Ecto neural progenitor cell (in vitro differentiated cells): ENCODE measurements around the gene MPEG1.

Experiments used
- DNase-seq: peaks from one replicate; pipeline ENCODE4 v3.0.0-alpha.2; 2018; ENCODE audit warnings: low spot score

Gene MPEG1, protein sequence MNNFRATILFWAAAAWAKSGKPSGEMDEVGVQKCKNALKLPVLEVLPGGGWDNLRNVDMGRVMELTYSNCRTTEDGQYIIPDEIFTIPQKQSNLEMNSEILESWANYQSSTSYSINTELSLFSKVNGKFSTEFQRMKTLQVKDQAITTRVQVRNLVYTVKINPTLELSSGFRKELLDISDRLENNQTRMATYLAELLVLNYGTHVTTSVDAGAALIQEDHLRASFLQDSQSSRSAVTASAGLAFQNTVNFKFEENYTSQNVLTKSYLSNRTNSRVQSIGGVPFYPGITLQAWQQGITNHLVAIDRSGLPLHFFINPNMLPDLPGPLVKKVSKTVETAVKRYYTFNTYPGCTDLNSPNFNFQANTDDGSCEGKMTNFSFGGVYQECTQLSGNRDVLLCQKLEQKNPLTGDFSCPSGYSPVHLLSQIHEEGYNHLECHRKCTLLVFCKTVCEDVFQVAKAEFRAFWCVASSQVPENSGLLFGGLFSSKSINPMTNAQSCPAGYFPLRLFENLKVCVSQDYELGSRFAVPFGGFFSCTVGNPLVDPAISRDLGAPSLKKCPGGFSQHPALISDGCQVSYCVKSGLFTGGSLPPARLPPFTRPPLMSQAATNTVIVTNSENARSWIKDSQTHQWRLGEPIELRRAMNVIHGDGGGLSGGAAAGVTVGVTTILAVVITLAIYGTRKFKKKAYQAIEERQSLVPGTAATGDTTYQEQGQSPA

DNA sequence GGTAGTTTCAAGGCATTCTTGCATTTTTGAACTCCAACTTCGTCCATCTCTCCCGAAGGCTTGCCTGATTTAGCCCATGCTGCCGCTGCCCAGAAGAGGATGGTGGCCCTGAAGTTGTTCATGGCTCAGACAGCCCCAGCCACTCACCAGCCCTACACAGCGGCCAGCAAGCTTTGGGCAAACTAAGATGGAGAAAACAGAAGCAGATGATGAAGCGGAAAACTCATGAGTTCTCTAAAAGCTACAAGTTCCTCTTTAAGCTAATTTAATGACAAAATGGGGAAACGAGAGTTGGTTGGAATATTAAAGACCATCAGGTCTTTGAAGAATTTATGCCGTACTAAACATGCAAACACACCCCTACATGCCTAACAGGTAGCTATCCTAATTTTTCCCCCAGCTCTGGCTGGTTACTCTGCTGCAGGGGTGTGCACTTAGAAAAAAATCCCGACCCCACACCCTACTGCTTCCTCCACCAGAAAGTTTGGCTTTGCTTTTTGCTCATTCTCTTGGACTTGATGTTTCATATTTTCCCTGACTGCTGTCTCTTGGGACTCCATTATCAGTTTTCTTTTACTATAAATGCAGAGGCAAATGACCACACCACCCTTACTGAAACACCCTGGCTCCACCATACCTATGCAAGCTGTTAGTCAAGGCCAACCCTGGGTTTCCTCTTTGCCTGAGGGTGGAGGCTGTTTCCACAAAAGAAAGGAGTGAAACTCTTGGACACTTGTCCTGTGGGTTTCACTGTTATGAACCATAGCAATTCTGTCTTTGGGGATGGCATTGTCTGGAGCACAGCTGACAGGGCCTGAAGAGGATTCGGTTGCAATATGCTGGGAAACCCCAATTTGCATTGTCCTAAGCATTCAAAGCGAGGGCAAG lies at the start of gene MPEG1:
Gene MPEG1, minus strand, starts transcription at position 184 of the 888 bp plus-strand sequence. Its CDS starts 62 bp downstream, at position 122.
- no peak for DNase-seq

DNA sequence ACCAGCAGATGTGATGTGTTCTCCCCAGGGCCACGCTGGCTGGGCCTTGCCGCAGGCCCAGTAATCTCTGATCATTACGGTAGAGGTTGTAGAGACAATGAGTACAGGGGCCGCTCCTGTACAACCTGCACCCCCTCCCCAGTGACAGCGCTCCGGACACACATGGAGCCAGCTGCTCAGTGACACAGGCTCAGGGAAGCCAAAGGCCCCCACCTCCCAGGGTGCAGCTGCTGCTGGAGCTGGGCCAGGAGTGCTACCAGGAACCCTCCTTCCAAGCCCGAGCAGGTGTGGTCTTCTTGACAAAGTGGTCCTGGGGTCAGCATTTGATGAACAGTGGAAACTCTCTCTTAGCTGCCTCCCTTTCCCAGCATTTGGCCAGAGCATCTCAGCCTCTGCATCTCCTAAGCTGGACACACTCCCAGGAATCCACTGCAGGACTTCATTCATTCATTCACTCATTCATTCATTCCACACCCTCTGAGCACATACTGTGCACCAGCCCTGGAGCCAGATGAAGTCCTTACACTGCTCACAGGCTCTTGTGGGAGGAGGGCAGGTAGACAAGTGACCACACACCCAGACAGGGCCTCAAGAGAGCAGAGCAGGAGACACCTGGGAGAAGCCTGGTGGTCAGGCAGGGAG lies 49.6 kb upstream of the MPEG1 start:
- DNase-seq, result no peak

DNA sequence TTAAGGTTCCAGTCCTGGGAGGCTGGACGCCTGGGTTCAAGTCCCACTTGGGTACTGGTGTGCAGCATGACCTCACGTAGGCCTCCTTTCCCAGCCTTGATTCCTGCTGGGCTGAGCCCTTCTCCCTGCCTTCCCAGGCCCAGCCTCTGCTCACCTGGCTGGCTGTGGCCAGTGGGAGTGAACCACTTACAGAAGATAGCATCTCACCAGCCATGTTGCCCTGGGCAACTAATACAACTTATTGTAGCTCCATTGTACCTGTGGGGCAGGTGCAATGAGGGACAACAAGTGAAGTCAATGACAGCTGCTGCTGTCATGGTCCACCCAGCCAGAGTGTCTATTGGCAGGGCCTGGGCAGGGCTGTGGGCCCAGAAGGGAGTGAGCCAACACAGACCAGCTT lies 48.4 kb upstream of the MPEG1 start:
- no peak for DNase-seq

DNA sequence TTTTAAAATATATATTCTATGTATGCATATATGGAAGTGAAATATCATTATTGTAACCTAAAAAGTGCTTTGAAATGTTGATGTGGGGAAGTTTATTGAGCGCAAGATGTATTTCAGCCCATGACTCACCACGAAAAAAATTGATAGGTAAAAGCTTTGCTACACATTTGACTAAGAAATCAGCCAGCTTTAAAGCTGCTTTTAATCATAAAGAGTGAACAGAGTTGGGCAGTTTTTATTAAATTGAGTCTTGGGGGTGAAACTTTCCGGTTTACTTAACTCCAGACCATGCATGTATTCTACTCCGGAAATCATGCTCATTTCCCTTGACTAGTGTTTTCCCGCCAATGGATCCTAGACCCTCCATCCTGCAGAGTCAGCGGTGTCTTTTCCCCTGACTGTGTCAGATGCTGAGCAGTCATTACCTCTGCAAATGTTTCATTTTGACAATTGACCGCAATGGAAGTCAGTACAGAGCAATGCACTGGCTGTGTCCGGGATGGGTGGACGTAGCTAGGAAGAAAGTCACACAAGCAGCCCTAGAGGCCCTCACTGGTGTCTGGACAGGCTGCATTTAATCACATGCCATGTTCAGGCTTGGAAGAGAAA lies 47.2 kb upstream of the MPEG1 start:
- DNase-seq, result no peak

DNA sequence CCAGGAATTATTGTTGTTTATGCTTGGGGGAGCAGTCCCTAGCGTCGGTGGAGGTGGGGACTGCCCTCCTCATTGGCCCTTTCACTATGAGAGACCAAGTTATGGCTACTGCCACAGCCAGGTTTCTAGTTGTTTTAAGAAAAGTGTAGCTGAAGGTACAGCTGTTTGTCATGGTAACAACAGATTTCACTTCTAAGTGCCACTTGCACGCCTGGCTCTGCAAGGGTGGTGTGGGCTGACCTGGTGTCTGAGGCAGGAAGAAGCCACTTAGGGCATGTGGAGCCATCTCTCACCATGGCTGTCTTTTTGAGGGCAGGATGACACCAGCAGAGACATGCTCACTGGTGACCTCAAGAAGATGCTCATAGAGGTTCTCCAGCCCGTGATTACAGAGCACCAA lies 46.3 kb upstream of the MPEG1 start:
- no peak for DNase-seq

DNA sequence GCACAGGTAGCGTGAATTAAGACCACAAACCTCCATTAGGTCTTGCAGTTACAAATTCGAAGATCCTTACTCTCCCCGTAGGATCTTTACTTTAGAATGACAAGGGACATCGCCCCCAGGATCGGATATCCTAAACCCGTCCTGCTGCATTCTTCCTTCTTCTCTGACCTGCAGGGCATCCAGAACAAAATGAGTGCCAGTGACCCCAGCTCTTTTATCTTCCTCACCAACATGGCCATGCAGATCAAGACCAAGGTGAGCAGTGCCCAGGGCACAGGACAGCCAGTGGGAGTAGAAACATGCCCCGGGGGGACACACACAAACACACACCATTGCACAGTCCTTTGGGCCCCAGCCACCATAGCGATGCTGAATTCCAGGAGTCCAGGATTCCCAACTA lies 42.6 kb upstream of the MPEG1 start:
- no peak for DNase-seq

DNA sequence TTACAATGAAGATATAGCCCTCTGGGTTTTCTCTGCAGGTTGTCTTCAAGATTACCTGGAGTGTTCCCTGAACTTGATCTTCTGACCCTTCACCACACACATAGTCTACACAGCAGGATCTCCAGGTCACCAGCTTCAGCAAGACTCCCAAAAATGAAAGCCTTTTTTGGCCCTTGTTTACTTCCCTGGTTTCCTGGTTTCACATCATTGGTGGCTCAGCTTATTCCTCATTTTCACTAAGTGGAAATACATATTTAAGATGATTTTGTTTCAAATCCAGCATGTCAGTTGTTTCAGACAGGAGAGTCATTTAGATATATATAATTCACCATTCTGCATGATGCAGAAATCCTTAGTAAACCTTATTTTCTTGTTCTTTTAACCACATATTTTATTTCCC lies 41.6 kb upstream of the MPEG1 start:
- no peak for DNase-seq

DNA sequence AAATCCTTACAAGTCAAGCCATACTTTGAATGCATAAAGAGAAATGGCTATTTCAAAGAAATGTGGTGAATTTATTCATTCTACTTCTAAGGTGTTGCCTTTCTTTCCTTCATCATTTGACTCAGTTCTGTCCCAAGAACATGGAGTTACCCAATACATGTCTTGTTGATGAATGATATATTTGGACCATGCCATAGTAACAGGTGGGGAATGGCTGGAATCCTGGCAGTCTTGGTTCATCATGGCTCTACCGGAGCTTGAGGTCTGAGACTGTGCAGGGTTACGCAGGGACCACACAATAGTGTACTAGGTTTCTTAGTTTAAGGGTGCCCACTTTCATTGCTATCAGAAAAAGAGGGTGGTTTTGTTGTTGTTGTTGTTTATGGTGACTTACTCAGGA lies 40.3 kb upstream of the MPEG1 start:
- no peak for DNase-seq

DNA sequence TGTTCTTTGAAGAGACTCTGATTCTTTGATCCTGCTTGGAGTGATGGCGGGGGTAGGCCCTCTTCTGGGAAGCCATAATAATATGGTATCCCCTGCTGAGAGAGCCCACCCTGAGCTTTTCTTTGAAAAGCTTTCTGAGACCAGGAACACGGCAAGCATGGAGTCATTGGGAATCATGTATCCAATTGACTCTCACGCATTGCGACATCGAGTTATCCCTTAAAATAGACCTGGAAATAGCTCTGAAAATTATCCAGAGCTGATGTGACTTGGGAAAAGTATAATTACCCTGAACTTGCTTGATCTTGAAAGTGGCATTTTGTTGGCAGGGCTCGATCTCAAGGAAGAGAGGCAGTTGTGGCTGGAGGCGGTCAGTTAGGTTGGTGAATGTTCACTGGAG lies 36.8 kb upstream of the MPEG1 start:
- DNase-seq, result no peak

DNA sequence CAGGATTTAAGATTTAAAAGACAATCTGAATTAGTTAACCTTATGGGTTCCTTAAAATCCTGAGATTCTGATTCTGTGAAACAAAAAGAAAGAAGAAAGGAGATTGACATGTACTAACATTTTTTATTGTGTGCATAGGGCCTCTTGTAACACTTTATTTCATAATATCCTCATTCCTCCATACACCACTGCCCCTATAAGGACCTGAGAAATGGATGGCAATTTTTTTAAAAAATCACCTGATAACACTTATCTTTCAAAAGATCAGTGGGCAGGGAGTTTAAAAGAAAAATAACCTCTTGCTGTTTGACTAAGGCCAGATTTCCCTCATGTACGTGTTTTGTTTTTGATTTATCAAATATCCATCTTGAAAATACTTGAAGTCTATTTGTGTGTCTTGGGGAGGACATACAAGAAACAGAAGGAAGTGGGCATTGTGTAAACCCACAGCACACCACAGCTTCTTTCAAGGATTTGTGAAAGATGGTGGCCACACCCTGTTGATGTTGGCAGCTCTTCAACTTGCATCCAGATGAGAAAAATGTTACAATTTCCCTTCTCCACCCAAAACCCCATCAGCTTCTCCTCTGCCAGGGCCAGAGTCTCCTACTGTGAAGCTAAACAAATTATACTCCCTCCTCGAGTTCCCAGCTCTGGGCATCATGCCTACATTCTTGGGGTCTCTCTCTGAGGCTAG lies 35.0 kb upstream of the MPEG1 start:
- DNase-seq, result peak; percentile 10

DNA sequence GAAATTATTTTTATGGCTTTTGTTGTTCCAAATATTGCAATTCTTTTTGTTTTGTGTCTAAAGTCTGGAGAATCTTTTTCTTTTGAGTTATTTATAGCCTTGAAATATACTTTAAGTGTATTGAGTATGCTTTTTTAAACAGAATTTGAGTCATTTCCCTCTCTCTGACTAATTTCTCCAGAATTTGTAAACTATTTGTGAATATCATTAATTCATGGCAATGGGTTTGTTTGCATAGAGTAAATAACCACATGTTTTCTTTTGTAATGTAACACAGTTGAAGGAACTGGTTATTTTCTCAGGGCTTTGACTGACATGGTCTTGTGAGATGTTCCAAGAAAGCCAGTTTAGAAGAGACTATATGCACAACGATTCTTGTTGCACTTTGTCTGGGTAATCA lies 30.9 kb upstream of the MPEG1 start:
- no peak for DNase-seq

DNA sequence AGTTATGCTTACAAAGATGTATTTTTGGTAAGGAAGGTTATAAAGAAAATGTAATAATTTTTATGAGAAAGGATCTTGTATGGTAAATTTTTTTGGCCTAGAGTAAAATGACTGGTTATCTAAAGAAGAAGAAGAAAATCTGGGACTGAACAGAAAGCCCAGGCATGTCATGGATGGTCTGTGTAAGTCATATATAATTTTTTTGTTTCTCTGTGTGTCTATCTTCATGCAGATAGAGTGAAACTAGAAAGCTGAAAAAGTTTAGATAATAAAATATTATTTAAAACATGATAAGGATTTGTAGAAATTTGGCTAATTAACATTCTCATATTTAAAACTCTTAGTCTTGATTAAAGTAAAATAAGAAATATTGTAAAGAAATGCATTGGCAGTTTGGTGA lies 27.6 kb upstream of the MPEG1 start:
- DNase-seq, result no peak

DNA sequence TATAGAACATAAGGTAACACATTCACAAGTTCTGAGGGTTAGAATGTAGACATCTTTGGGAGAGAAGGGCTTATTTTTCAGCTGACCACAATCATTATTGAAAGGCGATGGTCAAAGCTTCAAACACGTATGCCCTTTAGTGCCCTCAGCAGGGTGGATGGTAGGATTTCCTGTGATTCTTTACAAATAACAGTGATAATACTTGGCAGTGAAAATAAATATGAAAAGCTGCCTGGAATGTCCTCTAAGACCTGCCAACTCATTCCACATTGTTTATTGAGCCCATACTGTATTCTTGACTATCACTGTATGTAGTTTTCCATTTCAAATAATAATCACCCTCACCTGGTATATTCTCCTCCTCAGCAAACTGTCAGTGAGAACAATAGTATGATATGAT lies 13.7 kb upstream of the MPEG1 start:
- DNase-seq, result no peak

DNA sequence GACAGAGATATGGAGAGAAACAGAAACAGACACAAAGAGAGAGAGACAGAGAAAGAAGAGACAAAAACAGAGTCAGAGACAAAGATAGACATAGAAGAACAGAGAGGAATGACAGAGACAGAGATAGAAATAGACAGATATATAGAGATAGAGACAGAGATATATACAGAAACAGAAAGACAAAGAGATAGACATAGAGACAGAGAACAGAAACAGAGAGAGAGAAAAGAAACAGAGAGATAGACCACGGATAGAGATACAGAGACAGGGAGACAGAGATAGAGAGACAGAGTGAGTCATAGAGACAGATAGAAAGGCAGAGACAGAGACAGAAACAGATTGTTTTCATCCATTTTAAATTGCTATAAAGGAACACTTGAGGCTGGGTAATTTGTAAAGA lies 12.3 kb upstream of the MPEG1 start:
- no peak for DNase-seq

DNA sequence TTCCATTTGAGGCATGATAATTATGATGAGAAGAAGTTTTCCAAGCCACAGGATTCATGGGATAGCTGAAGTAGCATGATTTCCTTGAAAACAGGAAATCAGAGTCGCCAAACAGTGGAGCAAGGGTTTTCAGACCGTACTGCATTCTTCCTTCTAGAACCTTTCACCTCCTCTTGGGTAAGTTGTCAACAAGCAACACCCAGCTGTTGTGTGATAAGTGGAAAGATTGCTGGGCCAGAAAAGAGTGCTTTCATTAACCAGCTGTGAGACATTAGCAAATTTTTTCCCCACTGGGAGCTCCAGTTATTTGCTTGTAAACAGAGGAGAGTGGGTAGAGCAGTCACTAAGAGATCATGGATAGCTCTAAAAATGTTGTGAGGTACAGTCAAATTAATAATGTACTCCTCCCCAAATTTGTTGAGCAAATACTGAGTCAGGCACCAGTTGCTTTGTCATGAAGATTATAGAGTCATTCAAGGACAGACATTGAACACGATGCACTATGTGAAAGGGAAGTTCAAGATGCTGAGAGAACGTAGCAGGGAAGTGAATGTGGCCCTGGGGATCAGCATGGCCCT lies 11.7 kb upstream of the MPEG1 start:
- no peak for DNase-seq

DNA sequence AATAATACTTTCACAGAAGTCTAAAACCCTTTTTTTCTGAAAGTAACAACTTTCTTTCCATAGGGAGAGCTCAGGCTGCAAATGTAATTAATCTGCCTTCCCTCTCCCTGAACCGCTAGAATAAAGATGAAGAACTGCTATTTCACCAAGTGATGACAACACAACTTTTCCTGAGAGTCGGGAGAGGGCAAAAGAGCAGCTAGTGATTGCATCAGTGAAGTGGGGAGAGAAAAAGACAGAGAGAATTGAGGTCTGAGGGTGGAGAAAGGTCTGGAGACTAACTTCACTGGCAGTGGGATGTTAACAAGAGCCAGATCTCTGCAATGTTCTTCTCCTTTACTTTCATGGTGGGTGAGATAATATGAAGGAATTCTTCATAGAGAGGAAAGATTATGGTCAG lies 10.9 kb upstream of the MPEG1 start:
- no peak for DNase-seq

DNA sequence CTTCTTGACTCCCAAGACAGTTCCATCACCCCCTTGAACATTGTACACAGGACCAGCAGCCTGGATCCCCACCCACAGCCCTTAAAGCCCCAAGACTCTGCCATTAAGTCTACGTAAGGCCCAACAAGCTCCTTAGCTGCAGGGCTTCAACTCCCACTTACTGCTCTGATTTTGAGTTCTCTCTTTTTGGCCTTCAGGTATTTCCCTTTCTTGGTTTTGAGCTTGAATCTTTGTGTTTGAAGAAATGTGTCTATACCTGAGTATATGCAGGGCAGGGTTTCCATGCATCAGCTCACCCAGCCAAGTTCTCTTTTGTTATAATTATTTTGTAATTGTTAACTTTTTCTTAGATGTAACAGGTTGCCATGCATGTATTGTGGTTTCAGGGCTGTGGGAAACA lies 10.4 kb upstream of the MPEG1 start:
- DNase-seq, result no peak

DNA sequence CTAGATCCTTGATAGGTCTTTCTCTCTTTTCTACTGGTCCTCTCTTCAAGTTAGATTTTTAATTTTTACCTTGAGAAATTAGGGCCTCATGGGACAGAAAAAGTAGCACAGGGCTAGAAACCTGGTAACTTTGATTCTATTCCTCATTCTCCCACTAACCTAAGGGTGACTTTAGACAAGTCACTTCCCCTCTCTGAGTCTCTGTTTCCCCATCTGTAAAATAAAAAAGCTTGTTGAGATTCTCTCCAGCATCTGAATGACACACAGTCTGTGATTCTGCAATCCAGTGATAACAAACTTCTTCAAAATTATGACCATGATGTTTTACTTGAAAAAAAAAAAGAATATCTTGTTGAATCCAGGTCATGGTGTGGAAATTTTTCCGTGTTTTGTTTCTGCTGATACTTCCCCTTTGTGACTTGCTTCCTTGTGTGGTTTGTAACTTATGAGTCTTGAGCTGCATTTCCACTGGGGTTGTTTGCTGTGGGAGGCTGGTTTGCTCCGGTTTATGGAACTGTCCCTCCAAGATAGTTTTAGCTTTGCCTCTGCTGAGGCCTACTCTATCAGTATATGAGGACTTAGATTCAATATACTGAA lies 9.8 kb upstream of the MPEG1 start:
- DNase-seq, result no peak

DNA sequence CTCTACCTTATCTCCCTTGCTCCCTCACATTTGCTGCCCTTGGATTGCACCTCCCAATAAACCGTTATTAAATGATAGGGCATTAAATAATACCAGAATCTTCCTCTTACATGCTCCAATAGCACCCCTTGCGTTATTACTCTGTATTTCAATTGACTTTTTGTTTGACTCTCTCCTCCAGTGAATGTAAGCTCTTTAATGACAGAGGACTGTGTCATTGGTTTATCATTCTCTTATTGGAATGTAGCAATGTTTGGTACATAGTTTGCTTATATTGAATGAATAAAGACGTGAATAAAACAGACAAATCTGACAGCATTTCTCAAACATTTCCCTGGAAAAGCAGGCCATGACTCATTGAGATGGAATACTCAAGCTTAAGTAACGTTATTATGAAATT lies 8.7 kb upstream of the MPEG1 start:
- no peak for DNase-seq

DNA sequence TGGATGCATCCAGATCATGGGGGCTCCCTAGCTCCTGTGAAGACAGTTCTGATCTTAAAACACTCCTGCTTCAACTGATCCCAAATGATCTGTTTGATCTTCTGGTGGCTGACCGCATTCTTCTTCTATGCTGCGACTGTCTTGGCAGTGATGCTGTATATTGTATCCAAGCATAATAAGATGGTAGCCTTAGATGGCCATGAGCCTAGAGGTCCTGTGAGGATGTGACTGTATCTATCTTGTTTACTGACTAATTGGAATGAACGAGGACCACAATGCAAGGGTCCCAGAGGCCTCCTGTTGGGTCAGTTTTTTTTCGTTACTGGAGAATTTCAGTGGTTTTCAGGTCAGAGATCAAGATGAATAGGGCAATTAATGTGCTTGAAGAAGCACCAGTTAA lies 7.1 kb upstream of the MPEG1 start:
- DNase-seq, result no peak
